Hematopoietic multipotent progenitor cell treated with erythropoietin and hydrocortisone succinate and interleukin-3 and kit ligand, for 8 days (in vitro differentiated cells): ENCODE measurements around the gene FTCD.

Source experiments
- DNase-seq: peaks from one replicate; pipeline ENCODE4 v3.0.0-alpha.2; 2015

FTCD gene

DNA sequence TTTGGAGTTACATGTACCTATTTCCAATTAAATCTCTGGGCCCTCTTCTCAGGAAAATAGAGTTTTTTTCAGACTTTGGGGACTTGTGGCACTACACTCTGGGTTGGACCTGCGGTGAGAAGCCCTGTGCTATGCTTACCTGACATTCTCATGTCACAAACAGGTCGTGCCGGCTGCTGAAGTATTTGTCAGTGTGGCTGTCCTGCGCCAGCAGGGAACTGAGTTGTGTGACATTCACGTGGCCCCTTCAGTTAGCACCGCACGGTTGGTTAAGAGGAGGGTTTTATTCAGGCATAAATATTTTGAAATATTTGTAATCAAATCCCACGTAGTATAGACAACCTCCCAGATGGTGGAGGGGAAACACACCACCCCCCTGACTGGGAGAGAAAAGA, 63.8 kb downstream of the FTCD start:
- no peak for DNase-seq

DNA sequence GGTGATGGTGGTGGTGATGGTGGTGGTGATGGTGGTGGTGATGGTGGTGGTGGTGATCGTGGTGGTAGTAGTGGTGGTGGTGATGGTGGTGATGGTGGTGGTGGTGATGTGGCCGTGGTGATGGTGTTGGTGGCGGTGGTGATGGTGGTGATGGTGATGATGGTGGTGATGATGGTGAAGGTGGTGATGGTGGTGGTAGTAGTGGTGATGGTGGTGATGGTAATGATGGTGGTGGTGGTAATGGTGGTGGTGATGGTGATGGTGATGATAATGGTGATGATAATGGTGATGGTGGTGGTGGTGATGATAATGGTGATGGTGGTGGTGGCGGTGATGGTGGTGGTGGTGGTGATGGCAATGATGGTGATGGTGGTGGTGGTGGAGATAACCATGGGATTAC, 64.3 kb downstream of the FTCD start:
- DNase-seq: no peak

DNA sequence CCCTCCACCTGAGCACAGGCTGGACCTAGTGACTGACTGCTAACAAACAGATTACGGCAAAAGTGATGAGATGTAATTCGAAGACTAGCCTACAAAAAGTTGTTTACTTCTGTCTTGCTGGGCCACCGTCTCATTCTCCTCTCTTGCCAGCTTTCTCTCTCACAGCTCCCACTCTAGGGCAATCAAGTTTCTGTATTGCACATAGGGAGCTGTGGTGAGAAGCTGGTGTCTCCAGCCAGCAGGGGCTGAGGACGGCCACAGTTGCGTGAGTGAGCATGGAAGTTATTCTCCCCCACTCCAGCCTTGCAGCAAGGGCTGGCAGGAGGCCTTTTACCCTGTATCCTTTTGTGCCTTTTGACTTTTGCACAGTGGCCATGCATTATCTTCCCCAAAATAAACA, 66.1 kb downstream of the FTCD start:
- DNase-seq: no peak

DNA sequence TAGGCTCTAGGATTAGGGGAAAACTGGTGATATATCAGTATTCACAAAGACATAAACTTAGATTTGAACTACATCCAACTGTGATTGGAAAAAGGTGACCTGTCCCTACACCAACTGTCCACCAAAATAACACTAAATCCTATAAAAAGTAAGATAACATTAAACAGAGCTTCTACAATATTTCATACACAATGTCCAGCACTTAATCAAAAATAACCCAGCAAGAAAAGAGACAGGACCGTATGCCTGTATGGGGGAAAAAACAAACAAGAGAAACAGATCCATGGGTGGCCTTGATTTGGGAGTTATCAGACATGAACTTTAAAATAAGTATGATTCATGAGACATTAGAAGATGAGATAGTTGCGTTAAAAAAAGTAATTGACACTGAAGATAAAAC, 67.2 kb downstream of the FTCD start:
- DNase-seq: no peak

DNA sequence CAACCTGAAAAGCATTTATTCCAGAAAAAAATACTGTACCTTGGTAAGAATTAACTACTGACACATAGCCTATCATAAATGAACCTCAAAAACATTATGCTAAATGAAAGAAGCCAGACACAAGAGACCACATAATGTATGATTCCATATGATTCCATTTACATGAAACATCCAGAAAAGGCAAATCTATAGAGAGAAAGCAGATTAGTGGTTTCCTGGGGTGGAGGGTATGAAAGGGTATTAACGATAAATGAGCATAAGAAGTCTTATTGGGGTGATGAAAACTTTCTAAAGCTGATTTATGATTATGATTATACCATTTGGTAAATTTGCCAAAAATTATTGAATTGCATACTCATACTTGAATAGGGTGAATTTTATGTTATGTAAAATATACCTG, 67.7 kb downstream of the FTCD start:
- DNase-seq: no peak
